ENCODE results near the gene SPATA22. TPM values are rescaled to one million over a fixed set of nuclear protein-coding genes. Genes with fewer than 3 reads are reported as not detected.
"Not testable (repeated sequence)": the region's sequence is repeated elsewhere in the genome, so short reads cannot be mapped to it uniquely, and the experiment has no call there.

SPATA22 gene, protein sequence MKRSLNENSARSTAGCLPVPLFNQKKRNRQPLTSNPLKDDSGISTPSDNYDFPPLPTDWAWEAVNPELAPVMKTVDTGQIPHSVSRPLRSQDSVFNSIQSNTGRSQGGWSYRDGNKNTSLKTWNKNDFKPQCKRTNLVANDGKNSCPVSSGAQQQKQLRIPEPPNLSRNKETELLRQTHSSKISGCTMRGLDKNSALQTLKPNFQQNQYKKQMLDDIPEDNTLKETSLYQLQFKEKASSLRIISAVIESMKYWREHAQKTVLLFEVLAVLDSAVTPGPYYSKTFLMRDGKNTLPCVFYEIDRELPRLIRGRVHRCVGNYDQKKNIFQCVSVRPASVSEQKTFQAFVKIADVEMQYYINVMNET
- not detected for total RNA-seq

DNA sequence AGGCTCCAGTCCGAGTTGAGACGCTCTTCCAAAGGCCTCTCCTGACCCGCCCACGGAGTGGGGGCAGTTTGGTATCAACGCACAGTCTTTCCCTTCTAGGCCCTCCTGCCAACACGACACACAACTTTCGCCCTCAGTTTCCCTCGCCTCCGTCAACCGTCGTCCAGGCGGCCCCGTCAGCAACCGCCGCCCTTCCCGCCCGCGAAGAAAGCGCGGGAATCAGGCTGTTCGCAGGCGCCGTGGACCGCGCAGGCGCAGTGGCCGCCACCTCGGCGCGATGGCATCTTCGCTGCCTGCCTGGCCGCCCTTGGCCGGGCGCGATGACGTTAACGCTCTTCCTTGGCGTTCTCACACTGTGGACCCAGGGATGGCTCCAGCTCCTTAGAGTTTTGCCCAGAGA, at the start of gene SPATA22:
SPATA22 (minus strand) TSS at position 221 of the 400 bp plus-strand sequence. CDS start 2,494 bp downstream, outside the sequence.
- DNase-seq, result no peak
- Mint-ChIP-seq H3K27me3 (peaks cover 2% of the 10 kb centered on the region), H3K27ac (no peak within 1 kb of the TSS), H3K4me3 (no peak within 1 kb of the TSS), H3K9me3 (no peaks in the 10 kb centered on the region), H3K4me1 (no peaks in the 10 kb centered on the region), H3K36me3 (ENCODE audit: low read depth) (no peaks in the 10 kb centered on the region)
- CTCF ChIA-PET, result no interaction called here
- POLR2A ChIA-PET, result no interaction called here

GRCh38 chr17:3519472-3519871, 47.9 kb upstream of the SPATA22 start:
- H3K27ac Mint-ChIP-seq; H3K4me3 Mint-ChIP-seq; H3K36me3 Mint-ChIP-seq (ENCODE audit: low read depth); POLR2A ChIA-PET; H3K4me1 Mint-ChIP-seq; H3K27me3 Mint-ChIP-seq; DNase-seq; H3K9me3 Mint-ChIP-seq; CTCF ChIA-PET: not testable (repeated sequence)

DNA sequence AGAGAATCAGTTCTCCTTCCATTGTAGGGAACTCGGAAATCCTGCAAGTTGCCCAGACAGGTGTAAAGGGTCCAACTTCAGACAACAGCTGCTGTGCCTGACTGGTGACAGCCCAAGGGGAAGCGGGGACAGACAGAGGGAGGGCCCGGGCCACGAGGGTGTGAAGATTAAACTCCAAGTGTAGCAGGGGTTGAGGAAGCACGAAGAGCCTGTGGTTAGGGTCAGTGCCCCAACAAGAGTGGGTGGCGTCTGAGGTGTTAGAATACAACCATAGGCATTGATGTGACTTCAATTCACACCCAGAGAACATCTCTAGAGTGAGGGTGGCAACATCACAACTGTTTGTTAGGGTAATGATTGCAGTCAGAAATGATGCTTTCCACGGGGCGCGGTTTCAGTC, 43.3 kb upstream of the SPATA22 start:
- Mint-ChIP-seq H3K27me3 (no peaks in the 10 kb centered on the region), H3K27ac (no peak overlapping the region), H3K9me3 (no peaks in the 10 kb centered on the region), H3K36me3 (ENCODE audit: low read depth) (no peaks in the 10 kb centered on the region), H3K4me1 (no peaks in the 10 kb centered on the region), H3K4me3 (no peak overlapping the region)
- ChIA-PET POLR2A (no interaction called here), CTCF (no interaction called here)
- no peak for DNase-seq

DNA sequence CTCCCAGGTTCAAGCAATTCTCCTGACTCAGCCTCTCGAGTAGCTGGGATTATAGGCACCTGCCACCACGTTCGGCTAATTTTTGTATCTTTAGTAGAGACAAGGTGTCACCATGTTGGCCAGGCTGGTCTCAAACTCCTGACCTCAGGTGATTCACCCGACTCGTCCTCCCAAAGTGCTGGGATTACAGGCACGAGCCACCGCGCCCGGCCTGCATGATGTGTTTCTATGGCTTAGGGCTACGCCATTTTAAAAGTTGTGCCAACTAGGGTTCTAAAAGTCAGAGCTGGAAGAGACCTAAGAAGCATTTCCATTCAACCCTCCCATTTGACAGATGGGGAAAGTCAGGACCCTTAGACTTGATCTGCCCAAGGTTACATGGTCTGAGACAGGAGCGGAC, 42.5 kb upstream of the SPATA22 start:
- H3K4me1 Mint-ChIP-seq; H3K27ac Mint-ChIP-seq; POLR2A ChIA-PET; H3K4me3 Mint-ChIP-seq; H3K9me3 Mint-ChIP-seq; DNase-seq; H3K27me3 Mint-ChIP-seq; H3K36me3 Mint-ChIP-seq (ENCODE audit: low read depth); CTCF ChIA-PET: not testable (repeated sequence)

DNA sequence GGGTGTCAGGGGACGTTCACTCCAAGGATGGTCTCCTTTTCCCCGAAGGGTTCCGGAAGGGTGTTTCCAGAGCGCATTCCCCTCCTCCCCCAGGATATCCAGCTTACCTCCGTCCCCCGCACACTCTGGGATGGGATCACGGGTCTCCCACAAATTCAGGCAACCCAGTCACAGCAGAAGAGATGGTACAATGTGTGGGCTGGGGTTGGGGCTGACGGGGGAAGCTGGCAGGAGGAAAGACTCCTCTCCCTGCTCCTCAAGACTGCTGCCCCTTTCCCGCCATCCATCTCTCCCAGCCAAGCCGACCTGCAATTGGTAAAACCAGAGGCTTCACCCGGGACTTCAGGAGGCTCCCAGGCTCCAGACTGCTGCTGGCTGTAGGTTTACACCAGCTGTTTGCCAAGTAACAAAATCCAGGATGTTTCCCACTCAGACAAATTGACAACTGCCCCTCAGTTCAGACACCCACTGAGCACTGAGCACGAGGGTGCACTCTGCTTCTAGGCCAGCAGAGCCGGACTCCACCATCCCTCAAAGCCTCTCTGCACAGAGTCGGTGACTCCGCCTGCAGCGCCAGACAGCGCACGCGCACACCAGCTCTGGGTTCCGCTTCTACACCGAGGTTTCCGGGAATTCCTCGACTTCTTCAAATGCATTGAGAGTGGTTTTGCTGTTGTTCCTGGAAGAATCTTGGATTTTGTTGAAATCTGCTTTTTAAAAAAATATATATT, 41.9 kb upstream of the SPATA22 start:
- CTCF ChIA-PET, result interaction anchor here (0.5 kb wide), 1 partner anchor 53 kb away, joined by 5 read pairs; no protein-coding TSS in a partner anchor
- H3K4me1 Mint-ChIP-seq, result no peaks in the 10 kb centered on the region
- no peak for DNase-seq
- H3K9me3 Mint-ChIP-seq, result no peaks in the 10 kb centered on the region
- no peak overlapping the region for H3K27ac Mint-ChIP-seq
- H3K27me3 Mint-ChIP-seq, result no peaks in the 10 kb centered on the region
- POLR2A ChIA-PET, result no interaction called here
- H3K4me3 Mint-ChIP-seq, result no peak overlapping the region
- H3K36me3 Mint-ChIP-seq (ENCODE audit: low read depth), result no peaks in the 10 kb centered on the region

DNA sequence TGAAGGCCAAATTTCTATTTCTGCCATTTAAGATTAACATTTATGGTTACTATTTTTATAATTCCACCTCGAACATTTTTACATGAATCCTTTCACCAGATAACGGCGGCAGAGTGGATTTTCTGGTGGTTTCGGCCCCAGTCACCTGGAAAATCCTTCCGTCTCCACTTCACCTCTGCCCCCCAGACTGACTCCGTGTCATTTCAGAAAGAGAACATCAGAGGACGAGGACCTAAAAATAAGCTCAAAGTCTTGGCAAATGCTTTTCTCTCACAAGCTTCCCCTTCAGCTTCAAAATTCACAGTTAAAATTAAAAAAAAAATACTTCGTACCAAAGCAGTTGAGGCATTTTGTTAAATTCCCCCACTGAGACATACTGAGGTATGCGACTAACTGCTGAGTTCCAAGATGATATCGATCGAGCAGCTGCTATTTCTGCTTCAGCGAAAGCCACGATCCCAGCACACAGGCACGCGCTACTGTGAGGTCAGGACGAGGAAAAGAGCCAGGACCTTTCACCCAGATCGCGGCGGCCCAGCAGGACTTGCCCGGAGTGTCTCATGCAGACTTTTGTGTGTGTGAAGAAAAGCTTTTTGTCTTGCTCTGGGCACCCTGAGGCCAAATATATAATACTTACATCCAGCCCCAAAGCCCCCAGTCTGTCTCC, 41.0 kb upstream of the SPATA22 start:
- Mint-ChIP-seq H3K4me1 (no peaks in the 10 kb centered on the region), H3K36me3 (ENCODE audit: low read depth) (no peaks in the 10 kb centered on the region), H3K9me3 (no peaks in the 10 kb centered on the region), H3K27me3 (no peaks in the 10 kb centered on the region), H3K4me3 (no peak overlapping the region), H3K27ac (no peak overlapping the region)
- ChIA-PET CTCF (no interaction called here), POLR2A (no interaction called here)
- DNase-seq, result no peak

- POLR2A ChIA-PET, result no interaction called here
- Mint-ChIP-seq H3K27me3 (no peaks in the 10 kb centered on the region), H3K4me3 (no peak overlapping the region), H3K4me1 (no peaks in the 10 kb centered on the region), H3K36me3 (ENCODE audit: low read depth) (no peaks in the 10 kb centered on the region), H3K27ac (no peak overlapping the region), H3K9me3 (no peaks in the 10 kb centered on the region)
- CTCF ChIA-PET, result no interaction called here
- DNase-seq, result no peak
Measured at GRCh38 chr17:3511852-3512504, 40.4 kb upstream of the SPATA22 start.

DNA sequence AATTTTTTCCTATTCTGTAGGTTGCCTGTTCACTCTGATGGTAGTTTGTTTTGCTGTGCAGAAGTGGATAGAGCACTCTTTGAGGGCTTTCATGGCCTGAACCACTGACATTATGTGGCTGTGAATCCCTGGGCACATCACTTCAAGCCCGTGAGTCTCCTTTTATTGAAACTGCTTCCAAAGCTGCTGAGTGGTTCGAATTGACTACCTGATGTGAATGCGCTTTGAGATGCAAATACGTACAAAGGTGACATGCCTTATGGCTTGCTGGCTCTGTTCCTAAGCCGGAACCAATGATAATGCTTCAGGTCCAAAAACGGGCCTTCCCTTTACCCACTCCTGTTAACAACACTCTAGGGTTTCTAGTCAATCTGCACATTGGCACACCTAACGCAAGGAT, 38.5 kb upstream of the SPATA22 start:
- Mint-ChIP-seq H3K27ac (no peak overlapping the region), H3K9me3 (no peaks in the 10 kb centered on the region), H3K36me3 (ENCODE audit: low read depth) (no peaks in the 10 kb centered on the region), H3K4me1 (no peaks in the 10 kb centered on the region), H3K4me3 (no peak overlapping the region), H3K27me3 (peaks cover 1% of the 10 kb centered on the region)
- ChIA-PET CTCF (no interaction called here), POLR2A (no interaction called here)
- no peak for DNase-seq

- ChIA-PET CTCF (no interaction called here), POLR2A (no interaction called here)
- Mint-ChIP-seq H3K27me3 (peaks cover 5% of the 10 kb centered on the region), H3K4me3 (no peak overlapping the region), H3K27ac (no peak overlapping the region), H3K4me1 (no peaks in the 10 kb centered on the region), H3K9me3 (no peaks in the 10 kb centered on the region), H3K36me3 (ENCODE audit: low read depth) (no peaks in the 10 kb centered on the region)
- DNase-seq, result no peak
Measured at GRCh38 chr17:3507869-3508268, 36.2 kb upstream of the SPATA22 start.

GRCh38 chr17:3507071-3507470, 35.5 kb upstream of the SPATA22 start:
- no peaks in the 10 kb centered on the region for H3K9me3 Mint-ChIP-seq
- DNase-seq, result no peak
- no peaks in the 10 kb centered on the region for H3K4me1 Mint-ChIP-seq
- no peak overlapping the region for H3K4me3 Mint-ChIP-seq
- H3K27ac Mint-ChIP-seq, result no peak overlapping the region
- ChIA-PET POLR2A (no interaction called here), CTCF (no interaction called here)
- no peaks in the 10 kb centered on the region for H3K36me3 Mint-ChIP-seq (ENCODE audit: low read depth)
- H3K27me3 Mint-ChIP-seq, result peaks cover 5% of the 10 kb centered on the region

- POLR2A ChIA-PET, result no interaction called here
- Mint-ChIP-seq H3K4me1 (no peaks in the 10 kb centered on the region), H3K27ac (no peak overlapping the region), H3K9me3 (no peaks in the 10 kb centered on the region), H3K36me3 (ENCODE audit: low read depth) (no peaks in the 10 kb centered on the region), H3K27me3 (peaks cover 5% of the 10 kb centered on the region), H3K4me3 (no peak overlapping the region)
- no peak for DNase-seq
- CTCF ChIA-PET, result no interaction called here
Measured at GRCh38 chr17:3506054-3506453, 34.4 kb upstream of the SPATA22 start.

- no peaks in the 10 kb centered on the region for H3K4me1 Mint-ChIP-seq
- peaks cover 5% of the 10 kb centered on the region for H3K27me3 Mint-ChIP-seq
- no peaks in the 10 kb centered on the region for H3K36me3 Mint-ChIP-seq (ENCODE audit: low read depth)
- no peak overlapping the region for H3K4me3 Mint-ChIP-seq
- no peak for DNase-seq
- CTCF ChIA-PET, result no interaction called here
- no peak overlapping the region for H3K27ac Mint-ChIP-seq
- H3K9me3 Mint-ChIP-seq, result no peaks in the 10 kb centered on the region
- POLR2A ChIA-PET, result no interaction called here
Measured at GRCh38 chr17:3505008-3505407, 33.4 kb upstream of the SPATA22 start.

DNA sequence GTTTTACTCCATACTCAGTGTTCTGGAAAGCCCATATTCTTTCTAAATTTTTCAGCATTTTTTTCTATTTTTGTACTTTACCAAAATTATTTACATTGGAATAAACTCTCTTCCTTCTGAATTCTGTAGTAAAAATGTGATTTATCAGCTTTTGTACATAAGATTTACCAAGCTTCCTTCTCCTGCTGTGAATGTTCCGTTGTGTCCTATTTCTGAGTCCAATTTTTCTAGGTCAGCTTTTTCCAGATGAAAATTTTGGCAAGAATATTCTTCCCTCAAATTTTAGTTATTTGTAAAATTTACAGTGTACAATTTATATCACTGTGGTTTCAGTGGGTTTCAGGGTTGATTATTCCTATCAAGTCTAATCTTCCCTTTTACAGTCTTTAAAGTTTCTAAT, 31.7 kb upstream of the SPATA22 start:
- POLR2A ChIA-PET, result interaction anchor here (0.6 kb wide), 1 partner anchor 471 kb away, joined by 3 read pairs; no protein-coding TSS in a partner anchor
- no peak for DNase-seq
- H3K27ac Mint-ChIP-seq, result no peak overlapping the region
- no peak overlapping the region for H3K4me3 Mint-ChIP-seq
- H3K27me3 Mint-ChIP-seq, result peaks cover 5% of the 10 kb centered on the region
- H3K36me3 Mint-ChIP-seq (ENCODE audit: low read depth), result no peaks in the 10 kb centered on the region
- no peaks in the 10 kb centered on the region for H3K9me3 Mint-ChIP-seq
- CTCF ChIA-PET, result no interaction called here
- H3K4me1 Mint-ChIP-seq, result no peaks in the 10 kb centered on the region

All from activated CD4-positive, alpha-beta memory T cell treated with anti-CD3 and anti-CD28 coated beads, Interleukin-2, amount 10 ng/mL, durations not matched to agents 7 days and 5 days (primary cell).